Neural progenitor cell (in vitro differentiated cells): ENCODE measurements around the gene CNKSR1. TPM values are rescaled to one million over a fixed set of nuclear protein-coding genes. Genes with fewer than 3 reads are reported as not detected.

Source experiments
- DNase-seq: peaks from one replicate; pipeline ENCODE4 v3.0.0-alpha.2; 2016; ENCODE audit warnings: low spot score
- H2AFZ ChIP-seq: fragments of 200-600 bp; sonication (generic); replicated peaks from 2 replicates; pipeline ENCODE4 v1.6.1; 2016; ENCODE audit warnings: antibody characterized with exemption
- H3F3A ChIP-seq: fragments of 200-600 bp; sonication (generic); 2 replicates; pipeline ENCODE4 v1.6.1; 2016; ENCODE audit warnings: antibody characterized with exemption, low read depth
- H3K27ac ChIP-seq: fragments of 200-600 bp; sonication (generic); 2 replicates; pipeline ENCODE4 v1.5.1; 2016; ENCODE audit warnings: mild to moderate bottlenecking
- H3K27me3 ChIP-seq: fragments of 200-600 bp; sonication (generic); 2 replicates; pipeline ENCODE4 v1.6.1; 2016; ENCODE audit warnings: mild to moderate bottlenecking, moderate library complexity
- H3K36me3 ChIP-seq: fragments of 200-600 bp; sonication (generic); 2 replicates; pipeline ENCODE4 v1.5.1; 2016
- H3K4me1 ChIP-seq: fragments of 200-600 bp; sonication (generic); 2 replicates; pipeline ENCODE4 v1.6.1; 2016; ENCODE audit warnings: mixed run types
- H3K4me2 ChIP-seq: fragments of 200-600 bp; sonication (generic); 2 replicates; pipeline ENCODE4 v1.6.1; 2016
- H3K4me3 ChIP-seq: fragments of 200-600 bp; sonication (generic); 2 replicates; pipeline ENCODE4 v1.5.1; 2016
- H3K79me2 ChIP-seq: fragments of 200-600 bp; sonication (generic); 2 replicates; pipeline ENCODE4 v1.6.1; 2016; ENCODE audit warnings: low read depth
- H3K9ac ChIP-seq: fragments of 200-600 bp; sonication (generic); 2 replicates; pipeline ENCODE4 v1.6.1; 2016
- H3K9me3 ChIP-seq: fragments of 200-600 bp; sonication (generic); 2 replicates; pipeline ENCODE4 v1.5.1; 2016; ENCODE audit warnings: low read depth
- H4K20me1 ChIP-seq: fragments of 200-600 bp; sonication (generic); 2 replicates; pipeline ENCODE4 v1.6.1; 2016; ENCODE audit warnings: low read depth
- H3K27ac Mint-ChIP-seq: 3 replicates; pipeline ENCODE4 v1.8.0; 2021; ENCODE audit warnings: mixed read lengths
- H3K27me3 Mint-ChIP-seq: 2 replicates; pipeline ENCODE4 v1.8.0; 2022; ENCODE audit warnings: low read depth, mild to moderate bottlenecking, inconsistent platforms, moderate library complexity, mixed read lengths; ENCODE audit not compliant: insufficient read depth
- H3K36me3 Mint-ChIP-seq: 3 replicates; pipeline ENCODE4 v1.8.0; 2021; ENCODE audit warnings: mixed read lengths
- H3K4me1 Mint-ChIP-seq: 3 replicates; pipeline ENCODE4 v1.8.0; 2021; ENCODE audit warnings: mixed read lengths
- H3K4me3 Mint-ChIP-seq: 3 replicates; pipeline ENCODE4 v1.8.0; 2021; ENCODE audit warnings: mild to moderate bottlenecking, moderate library complexity, mixed read lengths
- H3K9me3 Mint-ChIP-seq: 3 replicates; pipeline ENCODE4 v1.8.0; 2020; ENCODE audit warnings: mixed read lengths
- CTCF ChIP-seq: fragments of 200-600 bp; sonication (generic); IDR thresholded peaks from 2 replicates; pipeline ENCODE4 v1.5.1; 2017; ENCODE audit warnings: antibody characterized with exemption, mild to moderate bottlenecking
- EZH2 ChIP-seq: fragments of 200-600 bp; sonication (generic); IDR thresholded peaks from 2 replicates; pipeline ENCODE4 v1.6.1; 2017; ENCODE audit warnings: antibody characterized with exemption, mild to moderate bottlenecking, moderate library complexity
- EZH2phosphoT487 ChIP-seq: fragments of 200-600 bp; sonication (generic); IDR thresholded peaks from 2 replicates; pipeline ENCODE4 v1.6.1; 2017; ENCODE audit warnings: antibody characterized with exemption
- total RNA-seq: library from RNA; depleted of rRNA; stranded (reverse); fragments of >200 nt; gene quantifications from 2 replicates; pipeline ENCODE4 v1.2.3, GENCODE V29; 2015; ENCODE audit warnings: low replicate concordance

The CNKSR1 gene
- total RNA-seq, 1 donor from 2014 or later = 7.8 TPM

GRCh38 chr1:26154750-26155149 lies 22.5 kb upstream of the CNKSR1 start:
- peaks cover 61% of the 10 kb centered on the region for H3K4me1 Mint-ChIP-seq
- TF ChIP-seq CTCF = no peak
- no peak for TF ChIP-seq EZH2phosphoT487
- no peak for TF ChIP-seq EZH2

GRCh38 chr1:26155370-26156284 lies 21.7 kb upstream of the CNKSR1 start:
- Mint-ChIP-seq H3K27me3 (peaks cover 16% of the 10 kb centered on the region), H3K4me1 (peaks cover 59% of the 10 kb centered on the region), H3K9me3 (no peaks in the 10 kb centered on the region), H3K4me3 (peak overlapping the region; percentile 73), H3K36me3 (no peaks in the 10 kb centered on the region), H3K27ac (peak overlapping the region; percentile 94)
- H3K36me3 ChIP-seq = no peaks in the 10 kb centered on the region
- no peak overlapping the region for H3K9ac ChIP-seq
- peak overlapping the region; percentile 2 for H2AFZ ChIP-seq
- DNase-seq = no peak
- TF ChIP-seq EZH2 (no peak), CTCF (no peak), EZH2phosphoT487 (no peak)
- no peak overlapping the region for H3K27ac ChIP-seq
- no peaks in the 10 kb centered on the region for H3K79me2 ChIP-seq
- H3K4me1 ChIP-seq = peaks cover 54% of the 10 kb centered on the region
- peaks cover 17% of the 10 kb centered on the region for H4K20me1 ChIP-seq
- peak overlapping the region; percentile 38 for H3K4me3 ChIP-seq
- peak overlapping the region; percentile 87 for H3K4me2 ChIP-seq
- no peaks in the 10 kb centered on the region for H3K9me3 ChIP-seq
- H3K27me3 ChIP-seq = peaks cover 95% of the 10 kb centered on the region
- H3F3A ChIP-seq = peaks cover 23% of the 10 kb centered on the region

More at GRCh38 chr1:26154750-26155149, 22.5 kb upstream of the CNKSR1 start:
- peak; percentile 90 for DNase-seq
- Histone ChIP-seq H3F3A (peaks cover 23% of the 10 kb centered on the region), H3K9me3 (no peaks in the 10 kb centered on the region), H4K20me1 (peaks cover 17% of the 10 kb centered on the region), H3K27ac (no peak overlapping the region), H3K9ac (no peak overlapping the region), H3K27me3 (peaks cover 95% of the 10 kb centered on the region), H2AFZ (no peak overlapping the region), H3K79me2 (no peaks in the 10 kb centered on the region), H3K4me2 (peak overlapping the region; percentile 87), H3K4me1 (peaks cover 51% of the 10 kb centered on the region), H3K4me3 (peak overlapping the region; percentile 38), H3K36me3 (no peaks in the 10 kb centered on the region)
- H3K9me3 Mint-ChIP-seq = no peaks in the 10 kb centered on the region
- H3K4me3 Mint-ChIP-seq = peak overlapping the region; percentile 50
- peaks cover 14% of the 10 kb centered on the region for H3K27me3 Mint-ChIP-seq
- H3K27ac Mint-ChIP-seq = peak overlapping the region; percentile 94
- no peaks in the 10 kb centered on the region for H3K36me3 Mint-ChIP-seq

GRCh38 chr1:26156285-26157038 lies 20.8 kb upstream of the CNKSR1 start:
- Histone ChIP-seq H3F3A (peaks cover 32% of the 10 kb centered on the region), H3K27ac (no peak overlapping the region), H2AFZ (no peak overlapping the region), H3K9me3 (no peaks in the 10 kb centered on the region), H4K20me1 (peaks cover 17% of the 10 kb centered on the region), H3K4me1 (peaks cover 62% of the 10 kb centered on the region), H3K4me2 (peak overlapping the region; percentile 87), H3K9ac (no peak overlapping the region), H3K36me3 (no peaks in the 10 kb centered on the region), H3K4me3 (peak overlapping the region; percentile 38), H3K27me3 (peaks cover 95% of the 10 kb centered on the region), H3K79me2 (no peaks in the 10 kb centered on the region)
- Mint-ChIP-seq H3K4me3 (no peak overlapping the region), H3K27ac (no peak overlapping the region), H3K9me3 (no peaks in the 10 kb centered on the region), H3K4me1 (peaks cover 61% of the 10 kb centered on the region), H3K27me3 (peaks cover 16% of the 10 kb centered on the region), H3K36me3 (no peaks in the 10 kb centered on the region)
- TF ChIP-seq EZH2phosphoT487 (no peak), EZH2 (no peak), CTCF (no peak)
- no peak for DNase-seq
